HCT116 (cell line): ENCODE data around the gene TMEM101. TPM values are rescaled to one million over a fixed set of nuclear protein-coding genes. Genes with fewer than 3 reads are reported as not detected.

Experiments used
- ATAC-seq: fragments of 200-7000 bp; cut with Tn5 transposase; 2 replicates; pipeline ENCODE4 v1.9.1; 2020; ENCODE audit warnings: mild to moderate bottlenecking, moderate library complexity
- BruUV-seq: library from RNA; stranded (reverse); fragments of 400-500 nt; replicated peaks from 2 replicates; lab custom pipeline; 2021; lab: Mats Ljungman, UMichigan
- CTCF ChIA-PET: fragments of 300-600 bp; sonication (Branson Sonifier 250); formaldehyde crosslinking; loops from one replicate; lab custom pipeline; 2021; ENCODE audit warnings: antibody characterized with exemption; lab: Charles Lee
- POLR2A ChIA-PET: fragments of 300-600, 350-600 bp; sonication (Branson Sonifier 250); formaldehyde crosslinking; loops from one replicate; lab custom pipeline; 2021; ENCODE audit warnings: antibody characterized with exemption; lab: Charles Lee
- RAD21 ChIA-PET, 2 experiments: fragments of 300-600 bp; sonication (Branson Sonifier 250); formaldehyde crosslinking; loops; one replicate each; lab custom pipeline; 2023; ENCODE audit warnings: low total read pairs in 2 of 2; ENCODE audit not compliant: uncharacterized antibody in 2 of 2, unreplicated experiment in 2 of 2, low non-redundant PET in 1 of 2; lab: Charles Lee
- DNase-seq: peaks from one replicate; pipeline ENCODE4 v3.0.0-alpha.2; 2010; ENCODE audit warnings: low read depth, low spot score
- H2AFZ ChIP-seq: fragments of 200-600 bp; shearing (Covaris generic), sonication (generic); 2 replicates; pipeline ENCODE4 v1.6.1; 2017; ENCODE audit warnings: low read depth, mixed run types, mixed read lengths, antibody characterized with exemption, low read length; ENCODE audit not compliant: poor library complexity, severe bottlenecking
- H3K27ac ChIP-seq: 2 replicates; pipeline ENCODE4 v1.5.1; 2012; ENCODE audit warnings: low read depth, low read length
- H3K27me3 ChIP-seq: fragments of 200-600 bp; sonication (generic); 2 replicates; pipeline ENCODE4 v1.6.1; 2016; ENCODE audit warnings: mixed run types, low read length, mixed read lengths; ENCODE audit not compliant: insufficient read depth
- H3K36me3 ChIP-seq, 2 experiments: fragments of 200-500 bp in 1 of 2; fragments of 200-600 bp in 1 of 2; sonication (Bioruptor generic) in 1 of 2; sonication (generic) in 1 of 2; 2 replicates each; pipeline versions ENCODE4 v1.5.1 to v1.6.1; 2014 to 2016; ENCODE audit warnings: low read length in 2 of 2, inconsistent platforms in 1 of 2, mixed read lengths in 1 of 2, mixed run types in 1 of 2; ENCODE audit not compliant: insufficient read depth in 2 of 2, control insufficient read depth in 1 of 2
- H3K4me1 ChIP-seq, 2 experiments: fragments of 200-600 bp in 1 of 2; sonication (generic) in 1 of 2; 2 replicates each; pipeline versions ENCODE4 v1.5.1 to v1.6.1; 2012 to 2017; ENCODE audit warnings: low read length in 2 of 2, inconsistent platforms in 1 of 2, mild to moderate bottlenecking in 1 of 2, mixed read lengths in 1 of 2, mixed run types in 1 of 2, moderate library complexity in 1 of 2; ENCODE audit not compliant: insufficient read depth in 2 of 2, control insufficient read depth in 1 of 2
- H3K4me2 ChIP-seq: fragments of 200-600 bp; sonication (generic); 2 replicates; pipeline ENCODE4 v1.6.1; 2017; ENCODE audit warnings: mixed run types, low read length, mixed read lengths
- H3K4me3 ChIP-seq, 2 experiments: fragments of 200-600 bp in 1 of 2; sonication (generic) in 1 of 2; replicated peaks in 1 of 2; 2 replicates each; pipeline ENCODE4 v1.5.1; 2011 to 2016; ENCODE audit warnings: low read length in 2 of 2, control low read depth in 1 of 2, low read depth in 1 of 2, mild to moderate bottlenecking in 1 of 2, mixed read lengths in 1 of 2, mixed run types in 1 of 2
- H3K79me2 ChIP-seq: fragments of 200-600 bp; sonication (generic); 2 replicates; pipeline ENCODE4 v1.6.1; 2017; ENCODE audit warnings: mild to moderate bottlenecking, mixed run types, low read length, moderate library complexity, mixed read lengths; ENCODE audit not compliant: insufficient read depth
- H3K9ac ChIP-seq: fragments of 200-600 bp; sonication (generic); 2 replicates; pipeline ENCODE4 v1.6.1; 2016; ENCODE audit warnings: low read length, mixed read lengths
- H3K9me2 ChIP-seq: fragments of 200-600 bp; sonication (generic), shearing (Covaris generic); 2 replicates; pipeline ENCODE4 v1.6.1; 2017; ENCODE audit warnings: mixed run types, mild to moderate bottlenecking, moderate library complexity; ENCODE audit not compliant: insufficient read depth
- H3K9me3 ChIP-seq, 2 experiments: fragments of 200-500 bp in 1 of 2; fragments of 200-600 bp in 1 of 2; sonication (Bioruptor generic) in 1 of 2; sonication (generic) in 1 of 2; 2 replicates each; pipeline ENCODE4 v1.6.1; 2014 to 2017; ENCODE audit warnings: low read length in 2 of 2, mixed read lengths in 2 of 2, inconsistent platforms in 1 of 2, low read depth in 1 of 2, mild to moderate bottlenecking in 1 of 2, mixed run types in 1 of 2, moderate library complexity in 1 of 2; ENCODE audit not compliant: control insufficient read depth in 1 of 2, insufficient read depth in 1 of 2
- H4K20me1 ChIP-seq: fragments of 200-600 bp; sonication (generic), shearing (Covaris generic); 2 replicates; pipeline ENCODE4 v1.6.1; 2017; ENCODE audit warnings: mixed run types, mild to moderate bottlenecking, moderate library complexity; ENCODE audit not compliant: insufficient read depth
- CBX3 ChIP-seq: IDR thresholded peaks from 2 replicates; pipeline ENCODE4 v1.6.1; 2012; ENCODE audit warnings: low read depth
- EGR1 ChIP-seq: IDR thresholded peaks from 2 replicates; pipeline ENCODE4 v1.6.1; 2012; ENCODE audit warnings: low read depth
- EZH2 ChIP-seq: fragments of 200-600 bp; sonication (generic); IDR thresholded peaks from 2 replicates; pipeline ENCODE4 v1.6.1; 2017; ENCODE audit warnings: antibody characterized with exemption, mixed run types
- MAX ChIP-seq: IDR thresholded peaks from 2 replicates; pipeline ENCODE4 v1.6.1; 2012
- POLR2A ChIP-seq: IDR thresholded peaks from 2 replicates; pipeline ENCODE4 v1.7.0; 2011; ENCODE audit warnings: borderline replicate concordance; ENCODE audit not compliant: insufficient read depth, insufficient read length; ENCODE audit errors: extremely low read depth
- POLR2AphosphoS5 ChIP-seq: IDR thresholded peaks from 2 replicates; pipeline ENCODE4 v1.6.1; 2011; ENCODE audit warnings: mild to moderate bottlenecking, low read depth, low read length, moderate library complexity
- SRF ChIP-seq: IDR thresholded peaks from 2 replicates; pipeline ENCODE4 v1.6.1; 2012; ENCODE audit warnings: low read depth
- YY1 ChIP-seq: IDR thresholded peaks from 2 replicates; pipeline ENCODE4 v1.6.1; 2011; ENCODE audit warnings: low read length, low read depth, moderate library complexity, mild to moderate bottlenecking; ENCODE audit not compliant: insufficient replicate concordance; ENCODE audit errors: extremely low read depth
- ZBTB33 ChIP-seq: IDR thresholded peaks from 2 replicates; pipeline ENCODE4 v1.6.1; 2011; ENCODE audit warnings: mild to moderate bottlenecking, low read length, moderate library complexity; ENCODE audit not compliant: insufficient replicate concordance; ENCODE audit errors: extremely low read depth
- ZFX ChIP-seq: fragments of 450-650 bp; IDR thresholded peaks from 2 replicates; pipeline ENCODE4 v1.6.1; 2017
- ZNF274 ChIP-seq: fragments of 200-500 bp; sonication (Bioruptor generic); IDR thresholded peaks from 2 replicates; pipeline ENCODE4 v1.6.1; 2014; ENCODE audit warnings: mild to moderate bottlenecking, low read depth, low read length, inconsistent platforms
- intact Hi-C: fragments of 100-400 bp; cut with micrococcal nuclease; formaldehyde crosslinking; loops from 2 replicates; pipeline ENCODE4 v1.10.0; 2022
- total RNA-seq: library from RNA; stranded (reverse); gene quantifications from one replicate; pipeline ENCODE4 v1.2.1, GENCODE V29; 2021; ENCODE audit not compliant: unreplicated experiment

Gene TMEM101
- total RNA-seq, 1 experiment from 2014 or later: 43.8 TPM

GRCh38 chr17:43983196-43983514 is 31.6 kb downstream of the TMEM101 start:
- no peak overlapping the region for H3K27ac ChIP-seq
- H3K27me3 ChIP-seq: no peaks in the 10 kb centered on the region
- no TSS peak for BruUV-seq
- ATAC-seq: no peak
- H3K4me1 ChIP-seq: no peaks in the 10 kb centered on the region
- H3K4me2 ChIP-seq: no peak overlapping the region
- ChIA-PET RAD21 (no interaction called here), POLR2A (no interaction called here), CTCF (no interaction called here)
- no peaks in the 10 kb centered on the region for H4K20me1 ChIP-seq
- TF ChIP-seq EGR1: no peak
- TF ChIP-seq SRF: no peak
- no peak for TF ChIP-seq ZNF274
- TF ChIP-seq EZH2: no peak
- TF ChIP-seq ZFX: no peak
- TF ChIP-seq YY1: no peak
- no peak for TF ChIP-seq MAX
- TF ChIP-seq POLR2AphosphoS5: no peak
- no peak for TF ChIP-seq CBX3
- TF ChIP-seq POLR2A: no peak
- H3K9me3 ChIP-seq: no peaks in the 10 kb centered on the region
- H3K4me3 ChIP-seq: no peak overlapping the region
- no peak overlapping the region for H2AFZ ChIP-seq
- intact Hi-C loops: no loop called here
- H3K9ac ChIP-seq: no peak overlapping the region
- no peaks in the 10 kb centered on the region for H3K79me2 ChIP-seq
- DNase-seq: no peak
- H3K36me3 ChIP-seq: no peaks in the 10 kb centered on the region
- H3K9me2 ChIP-seq: no peaks in the 10 kb centered on the region

- H2AFZ ChIP-seq: no peak overlapping the region
- no TSS peak for BruUV-seq
- RAD21 ChIA-PET: no interaction called here
- TF ChIP-seq ZBTB33: no peak
- TF ChIP-seq, all 23 proteins: peak for 0
- Histone ChIP-seq H3K9ac (no peak overlapping the region), H3K4me1 (no peaks in the 10 kb centered on the region), H3K4me3 (no peak overlapping the region), H3K27me3 (no peaks in the 10 kb centered on the region), H3K27ac (no peak overlapping the region), H3K9me2 (no peaks in the 10 kb centered on the region), H3K36me3 (no peaks in the 10 kb centered on the region), H4K20me1 (no peaks in the 10 kb centered on the region), H3K9me3 (no peaks in the 10 kb centered on the region), H3K79me2 (no peaks in the 10 kb centered on the region), H3K4me2 (no peak overlapping the region)
- CTCF ChIA-PET: no interaction called here
- POLR2A ChIA-PET: no interaction called here
- no peak for ATAC-seq
- no peak for DNase-seq
- intact Hi-C loops: no loop called here
These were observed 32.6 kb downstream of the TMEM101 start for GRCh38 chr17:43982171-43982570.
